ENCODE data around the gene OOSP4B.

The OOSP4B gene

GRCh38 chr11:59983212-59983611 lies 33.8 kb upstream of the OOSP4B start:
- ChIA-PET POLR2A (no interaction called here), CTCF (no interaction called here)
- no peak for DNase-seq (ENCODE audit: extremely low spot score)
- no peak for TF ChIP-seq ELF4 (IDR thresholded peaks at IDR 0.05)
- no peak for TF ChIP-seq FOXK2 (IDR thresholded peaks at IDR 0.05)
- no peak for TF ChIP-seq FOXM1 (IDR thresholded peaks at IDR 0.05; ENCODE audit: borderline replicate concordance)
- TF ChIP-seq NFRKB (IDR thresholded peaks at IDR 0.05): no peak
- TF ChIP-seq, protein P1, sequence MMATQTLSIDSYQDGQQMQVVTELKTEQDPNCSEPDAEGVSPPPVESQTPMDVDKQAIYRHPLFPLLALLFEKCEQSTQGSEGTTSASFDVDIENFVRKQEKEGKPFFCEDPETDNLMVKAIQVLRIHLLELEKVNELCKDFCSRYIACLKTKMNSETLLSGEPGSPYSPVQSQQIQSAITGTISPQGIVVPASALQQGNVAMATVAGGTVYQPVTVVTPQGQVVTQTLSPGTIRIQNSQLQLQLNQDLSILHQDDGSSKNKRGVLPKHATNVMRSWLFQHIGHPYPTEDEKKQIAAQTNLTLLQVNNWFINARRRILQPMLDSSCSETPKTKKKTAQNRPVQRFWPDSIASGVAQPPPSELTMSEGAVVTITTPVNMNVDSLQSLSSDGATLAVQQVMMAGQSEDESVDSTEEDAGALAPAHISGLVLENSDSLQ (IDR thresholded peaks at IDR 0.05): no peak
- no peak for TF ChIP-seq SUZ12 (IDR thresholded peaks at IDR 0.05)
- TF ChIP-seq ARNT (IDR thresholded peaks at IDR 0.05): no peak
- TF ChIP-seq HDGF (IDR thresholded peaks at IDR 0.05; ENCODE audit: borderline replicate concordance): no peak
- no peak for TF ChIP-seq TARDBP (IDR thresholded peaks at IDR 0.05)
- TF ChIP-seq LEF1 (IDR thresholded peaks at IDR 0.05; ENCODE audit: borderline replicate concordance): no peak
- TF ChIP-seq BHLHE40 (IDR thresholded peaks at IDR 0.05; ENCODE audit: borderline replicate concordance): no peak
- no peak for TF ChIP-seq SP1 (IDR thresholded peaks at IDR 0.05)
- TF ChIP-seq FOXA1 (IDR thresholded peaks at IDR 0.05): no peak
- TF ChIP-seq CTBP1 (IDR thresholded peaks at IDR 0.05; ENCODE audit: borderline replicate concordance): no peak
- TF ChIP-seq ZNF384 (IDR thresholded peaks at IDR 0.05): no peak
- no peak for TF ChIP-seq L3MBTL2 (conservative IDR thresholded peaks at IDR 0.05)

GRCh38 chr11:59984368-59984767 lies 32.6 kb upstream of the OOSP4B start:
- ChIA-PET CTCF (no interaction called here), POLR2A (no interaction called here)
- TF ChIP-seq L3MBTL2 (conservative IDR thresholded peaks at IDR 0.05): no peak
- no peak for TF ChIP-seq NFRKB (IDR thresholded peaks at IDR 0.05)
- TF ChIP-seq LEF1 (IDR thresholded peaks at IDR 0.05; ENCODE audit: borderline replicate concordance): no peak
- TF ChIP-seq HDGF (IDR thresholded peaks at IDR 0.05; ENCODE audit: borderline replicate concordance): no peak
- TF ChIP-seq SP1 (IDR thresholded peaks at IDR 0.05): no peak
- no peak for TF ChIP-seq ARNT (IDR thresholded peaks at IDR 0.05)
- no peak for TF ChIP-seq TARDBP (IDR thresholded peaks at IDR 0.05)
- DNase-seq (ENCODE audit: extremely low spot score): no peak

GRCh38 chr11:59990421-59990820 lies 26.6 kb upstream of the OOSP4B start:
- ChIA-PET POLR2A (no interaction called here), CTCF (no interaction called here)
- TF ChIP-seq TARDBP (IDR thresholded peaks at IDR 0.05) (no peak), ELF4 (IDR thresholded peaks at IDR 0.05) (no peak), SUZ12 (IDR thresholded peaks at IDR 0.05) (no peak), NFRKB (IDR thresholded peaks at IDR 0.05) (no peak), CTBP1 (IDR thresholded peaks at IDR 0.05; ENCODE audit: borderline replicate concordance) (no peak), ZNF384 (IDR thresholded peaks at IDR 0.05) (no peak)
- DNase-seq (ENCODE audit: extremely low spot score): no peak

- ChIA-PET POLR2A (no interaction called here), CTCF (no interaction called here)
- no peak for DNase-seq (ENCODE audit: extremely low spot score)
- TF ChIP-seq SP1 (IDR thresholded peaks at IDR 0.05): no peak
- TF ChIP-seq LEF1 (IDR thresholded peaks at IDR 0.05; ENCODE audit: borderline replicate concordance): no peak
- TF ChIP-seq HDGF (IDR thresholded peaks at IDR 0.05; ENCODE audit: borderline replicate concordance): no peak
- no peak for TF ChIP-seq CTBP1 (IDR thresholded peaks at IDR 0.05; ENCODE audit: borderline replicate concordance)
- no peak for TF ChIP-seq FOXM1 (IDR thresholded peaks at IDR 0.05; ENCODE audit: borderline replicate concordance)
- TF ChIP-seq L3MBTL2 (conservative IDR thresholded peaks at IDR 0.05): no peak
- TF ChIP-seq, protein P1 (IDR thresholded peaks at IDR 0.05): no peak
- no peak for TF ChIP-seq TARDBP (IDR thresholded peaks at IDR 0.05)
- TF ChIP-seq ARNT (IDR thresholded peaks at IDR 0.05): no peak
- TF ChIP-seq ELF4 (IDR thresholded peaks at IDR 0.05): no peak
- TF ChIP-seq ZNF384 (IDR thresholded peaks at IDR 0.05): no peak
These were observed 24.6 kb upstream of the OOSP4B start for GRCh38 chr11:59992425-59992824.

GRCh38 chr11:59997800-59998199 lies 19.2 kb upstream of the OOSP4B start:
- DNase-seq (ENCODE audit: extremely low spot score): no peak
- TF ChIP-seq FOXA1 (IDR thresholded peaks at IDR 0.05): no peak
- TF ChIP-seq ARNT (IDR thresholded peaks at IDR 0.05): no peak
- TF ChIP-seq CTBP1 (IDR thresholded peaks at IDR 0.05; ENCODE audit: borderline replicate concordance): no peak
- no peak for TF ChIP-seq BHLHE40 (IDR thresholded peaks at IDR 0.05; ENCODE audit: borderline replicate concordance)
- POLR2A ChIA-PET: no interaction called here
- CTCF ChIA-PET: no interaction called here

GRCh38 chr11:59999691-60000090 lies 17.3 kb upstream of the OOSP4B start:
- CTCF ChIA-PET: no interaction called here
- POLR2A ChIA-PET: no interaction called here
- no peak for DNase-seq (ENCODE audit: extremely low spot score)
- TF ChIP-seq SP1 (IDR thresholded peaks at IDR 0.05) (no peak), FOXA1 (IDR thresholded peaks at IDR 0.05) (no peak), SUZ12 (IDR thresholded peaks at IDR 0.05) (no peak), FOXM1 (IDR thresholded peaks at IDR 0.05; ENCODE audit: borderline replicate concordance) (no peak), FOXK2 (IDR thresholded peaks at IDR 0.05) (no peak)

DNA sequence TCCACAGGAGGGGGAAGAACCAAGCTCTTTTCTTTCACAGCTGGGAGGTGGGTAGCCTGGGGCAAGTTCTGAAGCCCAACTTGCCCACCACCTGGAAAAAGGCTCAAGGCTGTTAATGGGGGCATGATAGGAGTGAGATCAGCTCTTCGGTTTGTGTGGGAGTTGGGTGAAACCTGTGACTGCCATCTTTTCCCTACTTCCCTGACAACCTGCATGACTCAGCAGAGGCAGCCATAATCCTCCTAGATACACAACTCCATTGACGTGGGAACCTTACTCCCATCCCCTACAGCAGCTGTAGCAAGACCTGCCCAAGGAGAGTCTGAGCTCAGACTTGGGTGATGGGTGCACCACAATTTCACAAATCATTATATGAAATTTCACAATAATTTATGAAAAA lies 13.3 kb upstream of the OOSP4B start:
- no peak for TF ChIP-seq L3MBTL2 (conservative IDR thresholded peaks at IDR 0.05)
- TF ChIP-seq ELF4 (IDR thresholded peaks at IDR 0.05): no peak
- TF ChIP-seq FOXM1 (IDR thresholded peaks at IDR 0.05; ENCODE audit: borderline replicate concordance): no peak
- TF ChIP-seq FOXA1 (IDR thresholded peaks at IDR 0.05): no peak
- no peak for TF ChIP-seq NFRKB (IDR thresholded peaks at IDR 0.05)
- no peak for TF ChIP-seq ARNT (IDR thresholded peaks at IDR 0.05)
- TF ChIP-seq HDGF (IDR thresholded peaks at IDR 0.05; ENCODE audit: borderline replicate concordance): no peak
- no peak for DNase-seq (ENCODE audit: extremely low spot score)
- ChIA-PET CTCF (no interaction called here), POLR2A (no interaction called here)

GRCh38 chr11:60005360-60005759 lies 11.6 kb upstream of the OOSP4B start:
- ChIA-PET POLR2A (no interaction called here), CTCF (interaction anchor here (1.2 kb wide), 1 partner anchor 51 kb away, joined by 5 read pairs; no protein-coding TSS in a partner anchor)
- no peak for TF ChIP-seq L3MBTL2 (conservative IDR thresholded peaks at IDR 0.05)
- no peak for TF ChIP-seq FOXK2 (IDR thresholded peaks at IDR 0.05)
- TF ChIP-seq SP1 (IDR thresholded peaks at IDR 0.05): no peak
- TF ChIP-seq TARDBP (IDR thresholded peaks at IDR 0.05): no peak
- TF ChIP-seq ELF4 (IDR thresholded peaks at IDR 0.05): no peak
- TF ChIP-seq ARNT (IDR thresholded peaks at IDR 0.05): no peak
- no peak for TF ChIP-seq SUZ12 (IDR thresholded peaks at IDR 0.05)
- no peak for TF ChIP-seq HDGF (IDR thresholded peaks at IDR 0.05; ENCODE audit: borderline replicate concordance)
- no peak for TF ChIP-seq LEF1 (IDR thresholded peaks at IDR 0.05; ENCODE audit: borderline replicate concordance)
- no peak for TF ChIP-seq FOXA1 (IDR thresholded peaks at IDR 0.05)
- no peak for TF ChIP-seq BHLHE40 (IDR thresholded peaks at IDR 0.05; ENCODE audit: borderline replicate concordance)
- DNase-seq (ENCODE audit: extremely low spot score): no peak

Data from HEK293T (cell line).